NCI-H2227 (cell line): ENCODE measurements around the gene TSACC.
"Not testable (repeated sequence)": the region's sequence is repeated elsewhere in the genome, so short reads cannot be mapped to it uniquely, and the experiment has no call there.

ENCODE experiments used
- DNase-seq: peaks from one replicate; lab custom pipeline; 2025; ENCODE audit not compliant: unreplicated experiment; lab: John Stamatoyannopoulos, UW

Gene TSACC

GRCh38 chr1:156338180-156338976 is at the start of gene TSACC, which contains the start of gene CCT3:
Gene TSACC, plus strand, starts transcription at chr1:156338526. Its CDS starts 1,232 bp downstream, at chr1:156339758.
Gene CCT3, minus strand, starts transcription at chr1:156338292. Its CDS starts 108 bp downstream, at chr1:156338184.
- DNase-seq = peak; percentile 100

GRCh38 chr1:156289857-156290256 is 48.5 kb upstream of the TSACC start:
- DNase-seq = no peak

- DNase-seq = peak; percentile 90
Observed at GRCh38 chr1:156291226-156292061, 46.9 kb upstream of the TSACC start.

- no peak for DNase-seq
Observed at GRCh38 chr1:156293098-156293434, 45.3 kb upstream of the TSACC start.

- DNase-seq = no peak
Observed at GRCh38 chr1:156293895-156294294, 44.4 kb upstream of the TSACC start.

GRCh38 chr1:156295391-156295947 is 42.9 kb upstream of the TSACC start, which contains the start of gene GLMP:
Gene GLMP, minus strand, starts transcription at chr1:156295679. Its CDS starts 34 bp downstream, at chr1:156295645.
- peak; percentile 73 for DNase-seq

GRCh38 chr1:156298852-156299357 is 39.4 kb upstream of the TSACC start, which contains the start of gene VHLL:
Gene VHLL, minus strand, starts transcription at chr1:156299307. Its CDS starts 118 bp downstream, at chr1:156299189.
- DNase-seq = no peak

GRCh38 chr1:156303241-156303640 is 35.1 kb upstream of the TSACC start:
- DNase-seq = no peak

- DNase-seq = no peak
Observed at GRCh38 chr1:156305215-156305614, 33.1 kb upstream of the TSACC start.

GRCh38 chr1:156308078-156308477 is 30.2 kb upstream of the TSACC start:
- DNase-seq = no peak

- no peak for DNase-seq
Observed at GRCh38 chr1:156310962-156311361, 27.4 kb upstream of the TSACC start.

GRCh38 chr1:156316909-156317308 is 21.4 kb upstream of the TSACC start:
- DNase-seq = no peak

GRCh38 chr1:156319664-156320063 is 18.7 kb upstream of the TSACC start:
- DNase-seq = peak; percentile 22

GRCh38 chr1:156320560-156320959 is 17.8 kb upstream of the TSACC start:
- no peak for DNase-seq

- DNase-seq = not testable (repeated sequence)
Observed at GRCh38 chr1:156323179-156323578, 15.1 kb upstream of the TSACC start.

GRCh38 chr1:156336242-156336641 is 2.1 kb upstream of the TSACC start:
- DNase-seq = peak; percentile 13

- no peak for DNase-seq
Observed at GRCh38 chr1:156337052-156337887, 1.1 kb upstream of the TSACC start.

- peak; percentile 48 for DNase-seq
Observed at GRCh38 chr1:156337888-156338179, 492 bp upstream of the TSACC start.

GRCh38 chr1:156342166-156342955 is 4.0 kb downstream of the TSACC start:
- peak; percentile 7 for DNase-seq

GRCh38 chr1:156344409-156344808 is 6.1 kb downstream of the TSACC start:
- no peak for DNase-seq
